Medulla oblongata (tissue), 1 donor: ENCODE data around the gene ELOVL3.

ENCODE experiments used
- DNase-seq: peaks from one replicate; pipeline ENCODE4 v3.0.0-alpha.2; 2015; ENCODE audit errors: extremely low spot score

Gene ELOVL3

DNA sequence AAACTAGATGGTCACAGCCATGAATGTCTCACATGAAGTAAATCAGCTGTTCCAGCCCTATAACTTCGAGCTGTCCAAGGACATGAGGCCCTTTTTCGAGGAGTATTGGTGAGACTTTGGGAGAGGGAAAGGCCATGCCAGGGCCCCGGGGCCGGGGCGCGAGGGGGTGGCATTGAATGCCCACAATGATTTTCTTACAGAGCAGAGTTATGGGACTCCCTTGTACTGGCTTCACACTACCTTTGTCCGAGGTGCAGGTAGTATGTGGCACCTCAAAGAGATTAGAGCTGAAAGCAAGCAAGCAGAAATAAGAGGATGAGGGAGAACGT lies 407 bp downstream of the ELOVL3 start:
- DNase-seq, result no peak

DNA sequence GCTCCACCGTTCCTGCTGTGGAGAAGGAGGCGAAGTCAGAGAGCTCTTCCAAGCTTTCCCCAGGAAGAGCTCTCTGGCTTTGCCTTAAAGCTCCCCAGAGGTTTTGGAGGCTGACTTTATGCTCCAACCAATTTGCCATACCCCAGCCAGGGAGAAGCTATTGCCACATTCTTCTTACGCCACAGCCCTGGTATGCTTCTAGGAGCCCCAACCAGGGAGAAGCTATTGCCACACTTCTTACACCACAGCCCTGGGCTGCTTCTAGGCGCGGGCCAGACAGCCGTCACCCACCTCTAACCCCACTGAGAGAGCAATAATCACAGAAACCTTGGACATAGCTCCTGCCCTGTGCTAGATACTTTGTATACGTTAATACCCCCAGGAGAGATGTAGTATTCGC lies 951 bp downstream of the ELOVL3 start:
- no peak for DNase-seq

DNA sequence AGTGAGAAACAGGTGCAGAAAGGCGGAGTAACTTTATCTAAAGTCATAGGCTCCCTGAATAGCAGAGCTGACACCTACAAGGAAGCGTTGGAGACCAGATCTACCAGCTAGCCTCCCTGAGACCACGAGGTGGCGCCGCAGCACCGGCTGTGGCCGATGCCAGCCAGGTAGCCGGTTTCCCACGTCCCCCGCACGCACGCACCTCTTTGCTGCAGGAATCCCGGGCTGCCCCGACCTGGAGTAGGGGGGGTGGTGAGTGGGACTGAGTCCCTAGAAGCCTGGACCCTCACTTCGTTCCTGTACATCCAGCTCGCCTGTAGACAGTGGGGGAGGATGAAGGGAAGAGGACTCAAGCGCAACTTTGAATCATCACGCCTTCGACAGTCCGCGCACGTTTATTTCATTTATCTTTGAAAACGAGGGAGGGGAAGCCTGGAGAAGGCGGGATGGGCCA lies 3.7 kb downstream of the ELOVL3 start:
- DNase-seq, result peak; percentile 80

DNA sequence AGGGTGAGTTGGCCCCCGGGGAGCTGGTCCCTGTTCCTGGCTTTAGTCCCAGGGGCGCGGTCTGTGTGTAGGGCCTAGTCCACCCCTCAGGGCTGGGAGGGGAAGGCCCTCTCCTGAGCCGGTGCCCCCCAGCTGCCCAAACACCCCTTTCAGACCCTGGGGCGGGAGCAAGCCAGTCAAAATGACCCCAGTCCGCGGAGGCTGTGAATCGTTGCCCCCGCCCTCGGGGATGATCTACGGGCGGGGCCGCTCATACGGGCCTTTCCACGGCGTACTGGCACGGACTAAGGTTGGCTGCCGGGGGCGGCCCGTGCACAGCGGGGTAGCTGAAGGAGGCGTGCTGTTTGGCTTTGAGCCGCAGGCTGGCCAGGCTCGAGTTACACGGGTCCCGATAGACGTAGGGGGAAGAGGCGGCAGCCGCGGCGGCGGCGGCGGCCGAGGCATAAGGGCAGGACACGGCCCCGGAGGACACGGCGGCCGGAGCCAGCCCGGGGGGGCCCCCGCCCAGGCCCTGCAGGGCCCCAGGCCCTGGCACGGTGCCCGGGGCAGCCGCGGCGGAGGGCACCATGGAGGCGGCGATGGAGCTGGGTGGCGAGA lies 4.3 kb downstream of the ELOVL3 start:
- no peak for DNase-seq

DNA sequence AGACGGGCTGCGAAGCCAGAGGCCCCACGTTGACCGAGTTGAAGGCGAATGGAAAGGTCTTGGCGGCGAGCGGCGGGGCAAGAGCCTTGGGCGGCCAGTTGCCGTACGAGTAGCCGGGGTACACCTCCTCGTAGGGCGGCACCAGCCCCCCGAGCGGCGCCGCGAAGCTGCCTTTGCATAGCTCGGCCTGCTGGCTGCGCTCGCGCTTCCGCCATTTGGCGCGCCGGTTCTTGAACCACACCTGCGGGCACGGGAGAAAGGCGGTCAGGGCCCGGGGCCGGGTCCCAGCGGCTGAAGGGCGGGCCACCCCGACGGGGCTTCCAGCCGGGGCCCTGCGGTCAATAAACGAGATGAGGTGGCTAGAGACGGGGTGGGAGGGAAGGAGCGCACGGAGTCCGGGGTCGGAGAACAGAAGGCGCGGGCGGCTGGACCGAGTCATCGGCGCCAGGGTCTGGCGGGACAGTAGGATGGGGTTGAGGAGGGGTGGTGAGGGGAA lies 4.8 kb downstream of the ELOVL3 start:
- DNase-seq, result no peak

DNA sequence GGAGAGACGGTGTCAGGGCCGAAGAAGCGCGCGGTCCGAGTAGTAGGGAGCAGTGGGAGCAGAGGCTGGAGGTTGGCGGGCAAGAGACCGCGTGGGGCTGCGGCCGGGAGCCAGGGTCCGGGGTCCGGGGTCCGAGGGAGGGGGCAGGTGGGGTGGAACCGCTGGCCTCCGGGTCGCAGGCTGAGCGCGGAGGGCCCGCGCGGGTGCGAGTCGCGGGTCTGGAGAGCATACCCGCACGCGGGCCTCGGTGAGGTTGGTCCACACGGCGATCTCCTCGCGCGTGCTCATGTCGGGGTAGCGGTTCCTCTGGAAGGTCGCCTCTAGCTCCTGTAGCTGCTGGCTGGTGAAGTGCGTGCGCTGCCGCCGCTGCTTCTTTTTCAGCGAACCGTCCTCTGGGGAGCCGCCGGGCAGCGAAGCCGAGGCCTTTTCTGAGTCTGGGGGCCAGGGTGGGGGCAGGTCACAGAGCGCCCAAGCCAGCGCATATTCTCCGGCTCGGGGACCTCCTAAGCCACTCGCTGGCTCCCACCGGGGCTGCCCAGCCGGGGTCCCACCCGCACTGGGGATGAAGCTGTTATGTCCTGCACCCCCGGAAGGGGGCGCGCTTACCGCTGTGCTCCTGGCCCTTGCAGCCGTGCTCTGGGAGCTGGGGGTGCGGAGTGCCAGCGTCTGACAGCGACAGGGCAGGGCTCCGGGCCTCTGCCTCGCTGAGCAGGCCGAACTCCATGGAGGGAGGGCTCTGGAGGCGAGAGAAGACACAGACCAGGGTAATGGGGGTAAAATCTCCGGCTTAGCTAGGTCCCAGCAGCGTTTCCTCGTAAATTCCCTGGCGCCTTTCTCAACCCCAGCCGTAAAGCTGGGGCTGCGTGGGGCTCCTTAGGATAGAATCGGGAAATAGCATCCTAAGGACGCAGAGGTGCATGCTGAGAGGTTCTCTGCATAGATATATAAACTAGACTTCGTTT lies 5.5 kb downstream of the ELOVL3 start:
- DNase-seq, result no peak

DNA sequence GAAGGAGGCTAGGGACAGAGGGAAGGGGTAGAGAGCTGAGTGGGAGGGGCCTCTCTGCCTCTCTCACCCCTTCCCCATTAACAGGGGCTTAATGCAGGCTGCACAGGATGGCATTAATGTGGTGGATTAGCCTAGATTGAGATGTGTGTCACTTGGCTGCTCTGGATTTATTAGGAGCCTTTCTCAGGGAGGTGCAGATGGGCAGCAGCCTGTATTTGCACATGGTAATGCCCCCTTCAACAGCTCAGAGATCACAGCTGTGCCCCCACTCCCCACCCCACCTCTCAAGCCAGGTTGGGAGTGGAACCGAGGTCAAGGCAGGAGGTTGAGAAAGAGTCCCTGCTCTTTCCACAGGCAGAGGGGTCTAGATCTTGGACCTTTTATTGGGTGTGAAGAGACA lies 7.9 kb downstream of the ELOVL3 start:
- no peak for DNase-seq

DNA sequence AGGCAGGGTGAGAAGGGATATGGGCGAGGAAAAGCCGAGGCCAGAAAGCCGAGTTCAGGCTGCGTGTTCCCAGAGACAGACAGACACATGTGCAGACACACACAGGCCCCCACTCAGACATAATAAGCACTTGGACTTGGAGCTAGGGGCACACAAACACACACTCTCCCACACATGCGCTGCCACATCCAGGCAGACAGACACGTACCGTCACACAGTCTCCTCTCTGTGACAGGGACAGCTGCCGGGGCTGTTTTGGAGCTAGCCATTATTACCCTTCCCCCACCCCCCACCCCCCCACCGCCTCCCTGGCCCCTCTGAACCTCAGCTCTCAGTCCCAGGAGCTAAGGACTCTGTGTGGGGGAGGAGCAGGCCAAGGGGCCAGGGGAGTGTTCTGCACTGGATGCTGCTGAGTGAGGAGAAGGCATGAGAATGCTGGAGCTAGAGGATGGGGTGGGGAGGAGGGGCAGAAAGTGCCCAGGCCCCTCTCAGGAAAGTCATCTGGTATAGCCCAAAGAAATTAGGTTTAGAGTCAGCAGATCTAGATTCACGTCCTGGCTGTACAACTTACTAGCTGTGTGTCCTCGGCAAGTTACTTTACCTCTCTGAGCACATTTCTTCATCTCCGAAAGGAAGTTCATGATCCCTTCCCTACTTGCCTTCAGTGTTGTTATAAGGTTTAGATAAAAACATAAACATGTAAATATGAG lies 8.9 kb downstream of the ELOVL3 start:
- no peak for DNase-seq

DNA sequence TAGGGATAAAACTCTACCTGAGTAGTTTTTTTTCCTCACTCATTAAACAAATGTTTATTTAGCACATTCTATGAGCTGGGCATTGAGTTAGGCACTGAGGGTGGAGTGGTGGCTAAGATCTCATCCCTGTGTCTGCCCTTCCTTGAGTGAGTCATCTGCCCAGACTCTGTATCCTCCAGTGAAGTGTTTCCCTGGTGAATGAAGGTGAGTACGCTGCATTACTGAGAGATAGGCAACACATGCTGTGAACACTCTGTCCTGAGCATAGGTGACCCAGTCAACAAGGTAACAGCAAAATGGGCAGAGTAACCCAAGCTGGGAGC lies 9.5 kb downstream of the ELOVL3 start:
- DNase-seq, result no peak

DNA sequence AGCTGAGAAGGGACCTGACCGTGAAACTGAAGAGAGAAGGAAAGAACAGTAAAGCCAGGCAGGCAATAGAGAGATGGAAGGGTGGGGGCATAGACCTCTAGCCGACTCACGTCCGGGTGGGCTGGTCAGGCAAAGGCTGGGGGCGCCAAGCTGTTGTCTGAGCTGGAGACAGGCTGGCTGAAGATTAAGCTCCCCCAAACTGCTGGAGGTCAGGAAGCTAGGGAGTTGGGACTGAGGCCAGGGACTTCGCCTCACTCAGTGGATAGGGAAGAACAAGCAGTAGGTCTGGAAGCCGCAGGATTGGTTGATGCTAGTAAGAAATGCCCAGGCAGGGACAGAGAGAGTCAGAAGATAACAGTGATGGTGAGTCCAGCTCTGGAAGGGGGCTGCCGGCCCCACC lies 9.9 kb downstream of the ELOVL3 start:
- DNase-seq, result no peak

GRCh38 chr10:102237711-102238252 lies 11.7 kb downstream of the ELOVL3 start:
- no peak for DNase-seq

GRCh38 chr10:102240467-102241031 lies 14.4 kb downstream of the ELOVL3 start:
- DNase-seq, result no peak

GRCh38 chr10:102241032-102241443 lies 14.9 kb downstream of the ELOVL3 start:
- no peak for DNase-seq

- DNase-seq, result peak; percentile 75
These were observed 15.5 kb downstream of the ELOVL3 start, which contains the start of gene PITX3 for GRCh38 chr10:102241444-102242117. TSS of gene PITX3 (minus strand) at chr10:102241512. CDS start at chr10:102232080, 9,432 bp downstream.

DNA sequence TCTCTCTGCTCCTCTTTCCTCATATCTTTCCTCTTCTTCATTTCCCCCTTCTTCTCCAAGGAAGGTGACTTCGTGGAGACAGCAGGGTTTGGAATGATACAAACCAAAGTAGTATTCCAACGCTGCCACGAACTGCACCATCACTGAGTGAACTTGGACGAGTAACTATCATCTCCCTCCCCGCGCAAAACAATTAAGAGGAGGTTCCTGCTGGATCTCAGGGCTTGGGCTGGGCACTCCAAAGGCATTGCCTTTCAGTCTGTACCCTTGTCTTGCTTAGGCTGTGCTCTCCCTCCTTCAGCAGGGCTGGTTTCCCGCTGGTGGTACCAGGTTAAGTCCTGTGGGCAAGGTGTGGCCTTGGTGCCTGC lies 16.0 kb downstream of the ELOVL3 start:
- no peak for DNase-seq

DNA sequence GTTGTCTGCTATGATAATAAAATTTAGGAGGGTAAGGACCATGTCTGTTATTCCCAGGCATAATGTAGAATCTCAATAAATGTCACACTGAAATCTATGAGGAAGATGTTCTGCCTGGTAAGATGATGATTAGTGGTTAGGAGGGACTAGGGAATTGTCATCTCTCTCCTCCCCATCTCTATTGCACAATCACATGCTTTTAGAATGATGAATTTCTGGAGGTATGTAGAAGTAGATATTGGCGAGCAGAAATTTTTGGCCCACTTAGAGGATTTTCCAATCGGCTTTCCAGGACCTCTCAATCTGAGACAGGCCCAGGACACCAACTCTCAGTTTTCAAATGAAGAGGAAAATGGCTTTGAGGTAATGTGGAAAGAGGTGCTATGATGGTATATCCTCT lies 17.2 kb downstream of the ELOVL3 start:
- no peak for DNase-seq

DNA sequence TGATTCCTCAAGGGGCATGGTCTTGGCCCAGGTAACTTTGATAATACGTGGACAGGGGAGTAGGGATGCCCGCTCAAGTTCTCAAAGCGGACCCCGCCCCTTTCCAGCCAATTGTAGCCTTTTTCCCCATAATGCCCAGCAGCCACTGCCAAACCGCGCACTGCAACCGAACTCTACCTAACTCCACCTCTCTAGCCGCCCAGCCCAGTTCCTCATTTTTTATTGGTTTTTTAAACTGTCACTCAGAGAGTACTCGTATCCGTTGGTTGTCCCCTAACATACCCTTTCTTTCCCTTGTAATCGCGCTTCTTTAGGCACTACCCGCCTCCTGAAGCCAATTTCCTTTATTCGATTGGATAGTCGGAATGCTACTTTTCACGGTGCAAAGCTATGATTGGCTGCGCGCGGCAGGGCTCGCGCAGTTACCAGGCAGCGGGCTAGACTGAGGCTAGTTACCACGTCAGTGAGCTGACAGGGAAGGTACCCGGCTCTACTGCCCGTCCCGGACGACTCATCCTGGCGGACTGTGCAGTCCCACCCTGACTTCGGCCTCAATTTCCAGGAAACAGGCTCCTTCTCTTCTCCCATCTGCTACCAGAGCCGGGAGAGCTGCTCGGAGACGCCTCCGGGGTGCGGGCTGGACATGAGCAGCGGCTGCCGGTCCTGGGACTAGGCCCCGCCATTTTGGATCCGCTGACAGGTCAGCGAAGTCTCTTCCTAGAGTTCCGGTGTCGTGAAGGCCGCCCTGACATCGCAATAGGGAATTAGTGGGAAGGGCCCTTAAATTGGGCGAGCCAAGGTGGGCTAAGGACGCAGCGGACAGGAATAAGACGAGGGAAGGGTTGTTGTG lies 19.2 kb downstream of the ELOVL3 start, which contains the start of gene GBF1:
Gene GBF1, plus strand, starts transcription at position 451 of the 850 bp plus-strand sequence. CDS start 13,407 bp downstream, outside the sequence.
- DNase-seq, result peak; percentile 100

- no peak for DNase-seq
These were observed 19.8 kb downstream of the ELOVL3 start for GRCh38 chr10:102245932-102246251.

- no peak for DNase-seq
These were observed 20.2 kb downstream of the ELOVL3 start for GRCh38 chr10:102246261-102246660.

DNA sequence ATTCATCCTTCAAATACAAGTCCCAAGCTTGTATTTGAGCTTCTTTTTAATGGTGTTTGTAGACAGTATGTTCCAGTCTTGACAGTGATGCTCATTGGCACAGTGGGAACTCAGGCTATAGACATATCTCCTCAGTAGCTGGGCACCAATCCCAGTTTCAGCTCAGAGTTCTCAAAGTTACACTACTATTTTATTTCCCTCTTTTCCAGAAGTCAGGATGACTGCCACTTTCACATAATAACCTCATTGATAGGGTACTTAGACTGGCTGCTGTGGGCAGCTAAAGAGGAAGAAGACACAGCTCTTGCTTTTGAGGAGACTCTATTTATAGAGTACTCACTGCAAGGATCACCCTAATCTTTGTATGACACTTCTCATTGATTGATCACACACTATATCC lies 21.6 kb downstream of the ELOVL3 start:
- DNase-seq, result peak; percentile 47
